SKM-1 (cell line): ENCODE measurements around the gene CPNE5.

Experiments
- DNase-seq: peaks from one replicate; lab custom pipeline; 2025; ENCODE audit not compliant: unreplicated experiment; lab: John Stamatoyannopoulos, UW

Gene CPNE5

DNA sequence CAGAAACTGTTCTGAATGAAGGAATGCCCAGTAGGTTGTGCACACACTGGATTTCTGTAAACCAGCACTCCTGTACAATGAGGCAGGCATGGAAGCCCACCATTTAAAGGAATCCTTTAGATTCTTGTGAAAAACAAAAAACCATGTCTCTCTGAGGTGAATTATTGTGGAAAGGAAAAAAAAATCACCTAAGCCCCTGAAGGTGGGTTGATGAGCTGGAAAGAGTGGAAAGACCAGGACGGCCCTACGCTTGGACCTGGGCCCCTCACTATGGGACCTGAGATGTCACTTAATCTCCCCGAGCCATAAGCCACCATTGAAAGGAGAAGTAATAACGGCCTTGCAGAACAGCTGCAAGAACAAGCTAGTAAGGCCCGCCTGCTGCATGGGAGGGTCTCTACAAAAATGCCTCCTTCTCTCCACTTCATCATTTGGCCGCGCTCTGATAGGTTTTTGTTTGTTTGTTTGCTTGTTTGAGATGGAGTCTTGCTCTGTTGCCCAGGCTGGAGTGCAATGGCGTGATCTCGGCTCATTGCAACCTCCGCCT lies 72.8 kb downstream of the CPNE5 start:
- no peak for DNase-seq

- peak; percentile 53 for DNase-seq
Measured at GRCh38 chr6:36765594-36766398, 73.4 kb downstream of the CPNE5 start.

GRCh38 chr6:36765190-36765589 lies 74.1 kb downstream of the CPNE5 start:
- no peak for DNase-seq

- DNase-seq: no peak
Measured at GRCh38 chr6:36762123-36762522, 77.1 kb downstream of the CPNE5 start.

DNA sequence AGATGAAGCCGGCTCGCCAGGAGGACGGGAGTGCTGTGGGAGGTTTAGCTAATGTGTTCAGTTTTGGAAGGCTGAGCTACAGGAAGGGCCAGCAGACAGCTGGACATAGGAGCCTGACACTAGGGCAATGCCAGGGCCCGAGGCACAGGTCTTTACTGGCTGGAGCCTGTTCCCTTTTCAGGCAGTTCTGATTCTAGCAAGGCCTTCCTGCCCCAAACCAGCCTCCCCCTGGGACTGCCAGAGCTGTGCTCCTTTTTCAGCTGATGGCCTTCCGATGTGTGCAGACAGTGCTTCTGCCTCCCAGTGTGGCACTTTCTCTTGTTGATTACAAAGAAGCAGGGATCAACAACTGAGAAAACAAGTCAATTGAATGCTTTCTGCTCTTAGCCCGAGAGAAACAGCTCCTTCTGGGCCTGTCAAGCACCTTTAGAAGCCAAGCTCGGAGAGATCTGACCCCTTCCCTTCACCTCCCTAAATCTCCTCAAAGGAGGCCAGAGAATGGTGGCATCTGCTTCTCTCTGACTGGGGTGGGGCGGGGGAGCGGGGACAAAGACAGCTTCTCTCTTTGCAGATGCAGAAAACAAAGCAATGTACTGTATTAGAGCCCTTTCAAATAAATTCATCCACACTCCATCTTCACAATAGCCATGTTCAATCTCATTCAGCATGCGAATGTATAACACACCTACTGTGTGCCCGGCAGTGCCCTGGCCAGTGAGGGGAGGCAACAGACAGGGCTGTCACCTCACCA lies 78.4 kb downstream of the CPNE5 start:
- no peak for DNase-seq

DNA sequence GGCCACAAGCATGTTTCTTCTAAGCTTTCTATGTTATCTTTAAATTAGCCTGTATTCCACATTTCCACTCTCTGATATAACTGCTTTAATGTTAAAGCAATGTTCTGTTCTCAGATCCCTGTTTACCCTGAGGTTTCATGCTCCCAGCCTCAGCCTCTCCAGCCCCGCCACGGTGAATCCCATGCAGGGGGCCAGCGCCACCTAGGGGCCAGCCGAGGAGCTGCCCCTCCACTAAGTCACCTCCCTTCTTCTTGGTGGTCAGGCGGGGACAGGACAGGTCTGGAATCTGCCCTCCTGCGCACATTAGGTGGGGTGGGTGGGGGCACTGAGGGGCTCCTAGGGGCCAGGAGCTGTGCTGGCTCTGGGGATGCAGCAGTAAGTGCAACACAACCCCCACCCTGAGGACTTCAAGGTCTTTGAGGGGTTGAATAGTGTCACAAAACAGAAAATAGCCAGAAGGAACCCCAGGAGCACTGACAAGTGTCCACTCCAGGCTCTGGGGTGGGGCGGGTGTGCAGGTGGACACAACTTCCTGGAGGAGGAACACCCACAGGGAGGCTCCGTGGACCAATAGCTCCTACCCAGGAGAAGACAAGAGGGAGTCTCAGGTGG lies 80.0 kb downstream of the CPNE5 start:
- peak; percentile 68 for DNase-seq

DNA sequence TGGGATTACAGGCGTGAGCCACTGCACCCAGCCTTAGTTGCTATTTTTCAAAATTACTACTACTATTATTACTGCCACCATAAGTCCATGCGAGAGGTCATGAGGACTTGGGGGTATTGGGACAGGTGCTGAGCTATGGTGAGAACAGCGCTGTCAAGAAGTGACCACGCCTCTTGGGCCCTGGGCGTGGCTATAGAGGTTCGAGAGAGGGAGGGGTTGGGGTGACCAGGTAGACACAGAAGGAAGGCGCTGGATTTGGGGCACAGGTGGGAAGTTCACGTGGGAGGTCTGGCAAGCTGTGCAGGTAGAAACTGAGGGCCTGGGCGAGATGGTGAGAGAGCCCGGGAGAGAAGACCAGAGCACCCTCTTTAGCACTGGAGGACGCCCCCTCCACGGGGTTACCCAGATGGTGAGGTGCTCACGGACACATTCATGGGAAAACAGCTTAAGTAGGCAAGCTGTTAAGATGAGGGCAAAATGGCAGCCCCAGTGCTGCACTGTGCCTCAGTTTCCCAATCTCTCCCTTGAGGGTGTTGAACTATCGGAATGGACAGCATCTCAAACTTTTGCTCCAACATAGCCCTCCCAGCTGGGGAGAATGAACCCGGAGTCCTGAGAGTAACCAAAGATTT lies 80.6 kb downstream of the CPNE5 start:
- no peak for DNase-seq

GRCh38 chr6:36757943-36758508 lies 81.2 kb downstream of the CPNE5 start:
- no peak for DNase-seq

GRCh38 chr6:36757206-36757605 lies 82.0 kb downstream of the CPNE5 start:
- no peak for DNase-seq

- no peak for DNase-seq
Measured at GRCh38 chr6:36756786-36757185, 82.5 kb downstream of the CPNE5 start.

DNA sequence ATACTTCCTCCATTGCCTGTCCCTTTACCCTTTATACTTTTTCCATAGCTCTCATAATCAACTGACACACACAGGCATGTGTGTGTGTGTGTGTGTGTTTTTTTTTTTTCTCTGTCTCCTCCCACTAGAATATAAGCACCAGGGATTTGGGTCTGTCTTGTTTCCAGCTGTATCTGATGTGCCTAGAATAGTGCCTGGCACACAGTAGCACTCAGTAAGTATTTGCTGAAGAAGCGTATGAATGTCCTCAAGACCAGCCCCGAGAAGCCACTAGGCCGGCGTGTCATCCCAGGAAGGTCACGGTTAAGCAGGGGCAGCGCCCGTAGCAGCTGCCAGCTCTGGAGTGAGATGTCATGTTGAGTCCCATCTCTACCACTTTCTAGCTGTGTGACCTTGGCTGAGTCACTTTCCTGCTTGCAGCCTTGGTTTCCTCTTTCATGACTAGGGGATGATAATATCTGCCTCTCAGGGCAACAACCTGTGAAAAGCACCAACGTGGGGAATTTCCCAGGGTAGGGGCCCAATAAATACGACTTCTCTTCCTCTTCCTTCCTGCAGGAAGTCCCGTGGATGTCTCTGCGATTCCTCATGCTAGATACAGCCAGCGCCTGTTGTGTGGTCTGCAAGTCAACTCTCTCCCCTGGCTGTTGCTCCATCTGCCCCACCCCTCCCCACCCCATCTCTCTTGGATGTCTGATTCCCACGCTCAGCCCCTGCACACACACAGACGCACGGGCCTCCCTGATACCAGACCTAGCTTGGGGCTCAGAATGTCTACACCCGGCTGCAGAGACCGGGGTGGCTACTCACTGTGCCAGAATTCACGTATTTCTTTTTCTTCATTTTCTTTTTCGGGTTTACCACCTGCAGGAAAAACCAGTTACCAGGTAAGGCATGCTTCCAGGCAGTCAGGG lies 83.6 kb downstream of the CPNE5 start:
- peak; percentile 37 for DNase-seq

DNA sequence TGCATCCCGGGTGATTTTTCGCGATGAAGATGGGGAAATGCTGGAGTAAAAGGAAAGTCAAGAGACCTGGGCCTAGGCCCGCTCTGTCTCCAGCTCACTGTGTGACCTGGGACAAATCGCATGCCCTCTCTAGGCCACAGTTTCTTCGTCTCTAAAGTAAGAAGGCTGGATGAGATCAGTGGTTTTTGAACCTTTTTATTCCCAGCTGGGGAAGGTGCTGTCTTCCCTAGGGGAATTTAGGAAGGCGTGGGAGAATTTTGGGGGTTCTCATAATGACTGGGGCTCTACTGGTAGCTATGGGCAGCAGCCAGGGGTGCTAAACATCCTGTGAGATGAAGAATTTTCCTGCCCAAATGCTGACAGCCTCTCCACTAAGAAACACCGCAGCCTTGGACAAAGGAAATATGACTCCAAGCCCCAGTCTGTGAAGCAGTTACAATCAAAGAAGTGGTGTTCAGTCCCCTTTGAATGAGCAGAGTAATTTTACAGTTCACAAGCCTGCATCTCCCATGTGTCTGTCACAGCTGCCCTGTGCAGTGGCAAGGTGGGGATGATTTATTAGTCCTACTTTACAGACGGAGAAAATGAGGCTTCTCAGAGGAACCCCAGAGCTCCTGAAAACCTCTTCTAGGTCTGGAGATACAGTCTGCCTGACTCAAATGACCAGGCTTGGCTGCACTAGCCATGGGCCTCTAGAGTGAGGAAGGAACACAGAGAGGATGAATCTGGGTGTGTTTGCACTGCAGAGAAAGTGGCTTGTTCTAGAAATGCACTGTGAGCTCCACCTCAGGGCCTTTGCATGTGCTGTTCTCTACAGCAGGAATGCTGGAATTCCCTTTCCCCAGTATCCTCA lies 84.4 kb downstream of the CPNE5 start:
- DNase-seq: no peak

GRCh38 chr6:36753671-36754405 lies 85.4 kb downstream of the CPNE5 start:
- no peak for DNase-seq

DNA sequence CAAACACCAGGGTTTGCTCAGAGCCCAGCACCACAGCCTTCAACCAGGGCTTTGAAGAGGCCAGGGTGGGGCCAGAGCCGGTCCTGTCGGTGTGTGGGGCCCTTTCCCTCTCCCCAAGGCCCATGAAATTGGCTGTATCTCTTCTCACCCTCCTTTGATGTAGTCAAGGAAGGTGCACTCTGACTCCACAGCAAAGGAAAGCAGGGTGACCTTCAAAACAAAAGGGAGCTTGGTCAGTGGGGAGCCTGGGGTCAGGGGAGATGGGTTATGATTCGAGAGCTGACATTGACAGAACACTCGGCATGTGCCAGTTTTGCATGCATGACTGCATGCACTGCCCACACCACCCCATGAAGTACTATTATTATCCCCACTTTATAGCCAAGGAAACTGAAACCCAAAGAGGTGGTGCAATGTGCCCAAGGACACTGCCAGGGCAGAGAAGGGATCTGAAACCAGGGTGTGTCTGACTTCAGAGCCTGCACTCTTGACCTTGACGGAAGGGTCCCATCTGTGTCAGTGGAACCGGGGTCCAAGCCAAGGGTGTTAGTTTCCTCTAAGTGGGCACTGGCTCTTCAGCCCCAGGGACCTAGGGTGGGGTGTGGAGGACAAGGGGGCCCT lies 86.2 kb downstream of the CPNE5 start:
- peak; percentile 40 for DNase-seq

DNA sequence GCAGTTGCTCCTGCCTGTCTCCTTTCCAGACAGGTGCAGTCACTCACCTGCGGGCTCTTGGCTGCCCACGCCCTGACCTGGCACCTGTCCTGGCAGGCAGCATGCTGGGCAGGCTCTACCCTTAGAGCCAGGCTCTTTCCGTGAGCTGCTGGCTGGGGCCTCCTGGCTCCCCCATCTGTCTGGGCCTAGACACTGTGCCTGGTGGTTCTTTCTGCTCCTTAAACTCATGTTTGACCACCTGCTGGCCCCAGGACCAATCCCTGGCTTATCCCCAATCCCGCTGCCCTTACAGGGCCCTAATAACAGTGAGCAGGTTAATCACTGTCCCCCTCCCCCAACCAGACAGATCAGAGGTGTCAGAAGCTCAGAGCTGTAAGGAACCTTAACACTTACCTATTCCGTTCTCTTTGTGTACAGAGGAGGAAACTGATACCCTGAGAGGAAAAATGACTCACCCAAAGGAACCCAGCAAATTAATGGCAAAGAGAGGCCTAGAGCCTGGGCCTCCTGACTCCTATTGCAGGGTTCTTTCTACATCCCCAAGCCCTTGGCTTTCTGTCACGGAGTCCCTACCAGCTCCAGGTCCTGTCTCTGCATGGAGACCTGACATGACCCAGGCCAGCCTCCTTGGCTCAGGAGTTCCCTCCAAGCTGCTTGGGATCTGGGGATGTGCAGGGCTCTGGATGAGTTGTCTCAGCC lies 86.9 kb downstream of the CPNE5 start:
- DNase-seq: no peak

- DNase-seq: no peak
Measured at GRCh38 chr6:36751833-36752186, 87.4 kb downstream of the CPNE5 start.

DNA sequence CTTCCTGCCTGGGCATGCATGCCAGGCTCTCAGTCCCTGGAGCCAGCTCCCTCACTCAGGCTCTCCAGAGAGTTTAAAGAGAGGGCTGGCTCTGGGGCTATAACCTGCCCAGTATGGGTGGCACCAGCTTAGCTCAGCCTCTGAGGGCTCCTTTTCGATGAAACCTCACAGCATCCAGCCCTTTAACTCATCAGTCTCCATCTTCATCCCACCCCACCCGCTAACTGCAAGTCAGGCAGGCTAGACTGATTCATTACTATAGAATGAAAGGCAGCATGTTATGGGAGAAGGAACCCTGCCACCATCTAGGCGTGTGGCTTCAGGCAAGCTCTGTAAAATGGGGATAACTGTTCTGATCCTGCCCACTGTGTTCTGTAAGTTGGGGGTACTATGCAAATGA lies 88.2 kb downstream of the CPNE5 start:
- DNase-seq: no peak
